Measurements from ENCODE around the gene CNBP. TPM values are rescaled to one million over a fixed set of nuclear protein-coding genes. Genes with fewer than 3 reads are reported as not detected.
"Not testable (repeated sequence)": the region's sequence is repeated elsewhere in the genome, so short reads cannot be mapped to it uniquely, and the experiment has no call there.

CNBP gene
- total RNA-seq, 2 donors from 2014 or later, result 284 to 343 TPM

GRCh38 chr3:129224984-129225393, 41.3 kb upstream of the CNBP start:
- DNase-seq, result peak; percentile 64
- Histone ChIP-seq H3K9me3 (ENCODE audit: control insufficient read depth, low read length) (no peaks in the 10 kb centered on the region), H3K4me3 (ENCODE audit: low read length) (no peak overlapping the region), H3K27me3 (ENCODE audit: control insufficient read depth, insufficient read depth, low read length, poor library complexity, severe bottlenecking) (no peaks in the 10 kb centered on the region), H3K27ac (ENCODE audit: low read depth, low read length) (no peak overlapping the region), H3K36me3 (ENCODE audit: control insufficient read depth, insufficient read depth, low read length) (no peaks in the 10 kb centered on the region), H3K4me1 (ENCODE audit: control insufficient read depth, insufficient read depth, low read length) (no peaks in the 10 kb centered on the region), H3K9ac (ENCODE audit: extremely low read depth, low read length, poor library complexity, severe bottlenecking) (no peak overlapping the region)
- no peak overlapping the region for H3K4me3 Mint-ChIP-seq
- no peak overlapping the region for H3K27ac Mint-ChIP-seq
- no peaks in the 10 kb centered on the region for H3K36me3 Mint-ChIP-seq (ENCODE audit: low read depth)
- no peaks in the 10 kb centered on the region for H3K27me3 Mint-ChIP-seq (ENCODE audit: insufficient read depth)
- 85 to 87% methylated on average over 9 of the region's 9 CpGs for WGBS, 2 experiments (ENCODE audit: insufficient coverage in 1 of 2, insufficient read length in 1 of 2)
- no peaks in the 10 kb centered on the region for H3K9me3 Mint-ChIP-seq
- H3K4me1 Mint-ChIP-seq, result peaks cover 14% of the 10 kb centered on the region
- TF ChIP-seq CTCF (conservative IDR thresholded peaks at IDR 0.05), result no peak

DNA sequence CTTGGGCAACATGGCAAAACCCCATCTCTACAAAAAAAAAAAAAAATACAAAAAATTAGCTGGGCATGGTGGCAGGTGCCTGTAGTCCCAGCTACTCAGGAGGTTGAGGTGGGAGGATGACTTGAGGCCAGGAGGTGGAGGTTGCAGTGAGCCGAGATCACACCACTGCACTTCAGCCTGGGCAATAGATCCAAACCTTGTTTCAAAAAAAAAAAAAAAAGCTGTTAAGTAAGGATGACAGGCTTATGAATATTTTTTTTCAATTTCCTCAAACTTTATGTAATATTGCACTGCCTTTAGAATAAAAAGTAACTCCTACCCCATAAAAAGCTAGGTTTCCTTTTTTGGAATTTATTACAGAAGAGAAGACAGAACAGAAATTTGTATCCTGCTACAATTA, 40.7 kb upstream of the CNBP start:
- not testable (repeated sequence) for H3K27me3 ChIP-seq (ENCODE audit: control insufficient read depth, insufficient read depth, low read length, poor library complexity, severe bottlenecking); H3K4me3 ChIP-seq (ENCODE audit: low read length); H3K27ac ChIP-seq (ENCODE audit: low read depth, low read length); H3K36me3 ChIP-seq (ENCODE audit: control insufficient read depth, insufficient read depth, low read length); H3K27me3 Mint-ChIP-seq (ENCODE audit: insufficient read depth); H3K4me1 ChIP-seq (ENCODE audit: control insufficient read depth, insufficient read depth, low read length); H3K9ac ChIP-seq (ENCODE audit: extremely low read depth, low read length, poor library complexity, severe bottlenecking); H3K36me3 Mint-ChIP-seq (ENCODE audit: low read depth); DNase-seq; H3K9me3 ChIP-seq (ENCODE audit: control insufficient read depth, low read length); H3K9me3 Mint-ChIP-seq; H3K4me3 Mint-ChIP-seq; H3K27ac Mint-ChIP-seq
- peaks cover 14% of the 10 kb centered on the region for H3K4me1 Mint-ChIP-seq
- 100% methylated on average over 1 of the region's 1 CpG; no CpG with 5 or more reads in 1 of the 2 experiments for WGBS, 2 experiments (ENCODE audit: insufficient coverage in 1 of 2, insufficient read length in 1 of 2)

GRCh38 chr3:129218742-129219141, 35.0 kb upstream of the CNBP start:
- Mint-ChIP-seq H3K36me3 (ENCODE audit: low read depth) (no peaks in the 10 kb centered on the region), H3K27ac (no peak overlapping the region), H3K4me1 (no peaks in the 10 kb centered on the region), H3K4me3 (no peak overlapping the region), H3K27me3 (ENCODE audit: insufficient read depth) (peaks cover 4% of the 10 kb centered on the region), H3K9me3 (no peaks in the 10 kb centered on the region)
- Histone ChIP-seq H3K9ac (ENCODE audit: extremely low read depth, low read length, poor library complexity, severe bottlenecking) (no peak overlapping the region), H3K27me3 (ENCODE audit: control insufficient read depth, insufficient read depth, low read length, poor library complexity, severe bottlenecking) (no peaks in the 10 kb centered on the region), H3K27ac (ENCODE audit: low read depth, low read length) (no peak overlapping the region), H3K9me3 (ENCODE audit: control insufficient read depth, low read length) (no peaks in the 10 kb centered on the region), H3K4me3 (ENCODE audit: low read length) (no peak overlapping the region), H3K36me3 (ENCODE audit: control insufficient read depth, insufficient read depth, low read length) (no peaks in the 10 kb centered on the region), H3K4me1 (ENCODE audit: control insufficient read depth, insufficient read depth, low read length) (no peaks in the 10 kb centered on the region)
- no peak for TF ChIP-seq CTCF (conservative IDR thresholded peaks at IDR 0.05)
- WGBS, 2 experiments (ENCODE audit: insufficient coverage in 1 of 2, insufficient read length in 1 of 2), result 90% methylated on average over 2 of the region's 2 CpGs; no CpG with 5 or more reads in 1 of the 2 experiments
- DNase-seq, result no peak

DNA sequence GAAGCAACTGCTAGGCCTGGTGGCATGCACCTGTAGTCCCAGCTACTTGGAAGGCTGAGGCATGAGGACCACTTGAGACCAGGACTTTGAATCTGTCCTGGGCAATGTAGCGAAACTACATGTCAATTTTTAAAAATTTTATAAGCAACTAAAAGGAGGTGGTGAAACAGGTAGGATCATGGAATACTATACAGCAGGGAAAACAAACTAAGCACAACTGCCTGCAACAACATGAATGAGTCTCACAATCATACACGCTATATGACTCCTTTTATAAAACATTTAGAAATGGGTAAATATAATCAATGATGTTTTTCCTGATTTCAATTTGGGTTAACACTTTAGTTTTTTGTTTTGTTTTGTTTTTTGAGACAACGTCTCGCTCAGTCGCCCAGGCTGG, 29.5 kb upstream of the CNBP start:
- Mint-ChIP-seq H3K4me1 (no peaks in the 10 kb centered on the region), H3K27me3 (ENCODE audit: insufficient read depth) (peaks cover 4% of the 10 kb centered on the region), H3K4me3 (no peak overlapping the region), H3K9me3 (no peaks in the 10 kb centered on the region), H3K36me3 (ENCODE audit: low read depth) (no peaks in the 10 kb centered on the region), H3K27ac (no peak overlapping the region)
- TF ChIP-seq CTCF (conservative IDR thresholded peaks at IDR 0.05), result no peak
- Histone ChIP-seq H3K9ac (ENCODE audit: extremely low read depth, low read length, poor library complexity, severe bottlenecking) (no peak overlapping the region), H3K36me3 (ENCODE audit: control insufficient read depth, insufficient read depth, low read length) (no peaks in the 10 kb centered on the region), H3K4me1 (ENCODE audit: control insufficient read depth, insufficient read depth, low read length) (no peaks in the 10 kb centered on the region), H3K9me3 (ENCODE audit: control insufficient read depth, low read length) (no peaks in the 10 kb centered on the region), H3K4me3 (ENCODE audit: low read length) (no peak overlapping the region), H3K27ac (ENCODE audit: low read depth, low read length) (no peak overlapping the region), H3K27me3 (ENCODE audit: control insufficient read depth, insufficient read depth, low read length, poor library complexity, severe bottlenecking) (no peaks in the 10 kb centered on the region)
- DNase-seq, result no peak
- 98% methylated on average over 4 of the region's 5 CpGs for WGBS, 2 experiments (ENCODE audit: insufficient coverage in 1 of 2, insufficient read length in 1 of 2)
